Measurements from ENCODE around the gene ADARB2. TPM values are rescaled to one million over a fixed set of nuclear protein-coding genes. Genes with fewer than 3 reads are reported as not detected.

ADARB2 gene
- total RNA-seq, 1 donor from 2014 or later, result 38.7 TPM

GRCh38 chr10:1556496-1556895 is 180.8 kb downstream of the ADARB2 start:
- H3K27me3 Mint-ChIP-seq (ENCODE audit: unreplicated experiment), result peaks cover 13% of the 10 kb centered on the region
- TF ChIP-seq CTCF (IDR thresholded peaks at IDR 0.05), result no peak
- H3K27ac Mint-ChIP-seq (ENCODE audit: unreplicated experiment), result no peak overlapping the region
- peaks cover 4% of the 10 kb centered on the region for H3K4me1 Mint-ChIP-seq (ENCODE audit: unreplicated experiment)
- no peak for DNase-seq (ENCODE audit: extremely low spot score, unreplicated experiment)
- no peaks in the 10 kb centered on the region for H3K9me3 Mint-ChIP-seq (ENCODE audit: unreplicated experiment)
- H3K36me3 Mint-ChIP-seq (ENCODE audit: unreplicated experiment), result peaks cover 4% of the 10 kb centered on the region
- H3K4me3 Mint-ChIP-seq (ENCODE audit: unreplicated experiment), result no peak overlapping the region

DNA sequence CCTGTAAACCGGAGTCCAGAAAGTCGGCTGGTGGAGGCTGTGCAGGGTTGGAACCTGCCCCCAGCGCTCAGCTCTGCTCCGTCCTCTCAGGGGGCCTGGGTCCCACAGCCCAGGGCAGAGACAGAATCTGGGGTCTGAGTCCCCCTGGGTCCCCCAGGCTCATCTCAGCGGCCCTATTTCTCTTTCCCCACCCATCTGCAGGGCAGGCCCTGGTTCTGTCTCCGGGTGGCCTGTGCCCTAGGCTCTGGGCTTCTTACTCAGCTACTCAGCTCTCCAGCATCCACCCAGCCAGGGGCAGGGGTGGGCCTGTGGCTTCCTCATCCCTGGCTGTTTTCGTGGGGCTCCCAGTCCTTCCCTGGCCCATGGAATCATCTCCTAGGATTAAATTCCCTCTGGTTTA is 183.4 kb downstream of the ADARB2 start:
- no peak for DNase-seq (ENCODE audit: extremely low spot score, unreplicated experiment)
- Mint-ChIP-seq H3K27me3 (ENCODE audit: unreplicated experiment) (peaks cover 7% of the 10 kb centered on the region), H3K4me1 (ENCODE audit: unreplicated experiment) (peaks cover 4% of the 10 kb centered on the region), H3K36me3 (ENCODE audit: unreplicated experiment) (peaks cover 4% of the 10 kb centered on the region), H3K9me3 (ENCODE audit: unreplicated experiment) (no peaks in the 10 kb centered on the region), H3K4me3 (ENCODE audit: unreplicated experiment) (no peak overlapping the region), H3K27ac (ENCODE audit: unreplicated experiment) (no peak overlapping the region)
- no peak for TF ChIP-seq CTCF (IDR thresholded peaks at IDR 0.05)

DNA sequence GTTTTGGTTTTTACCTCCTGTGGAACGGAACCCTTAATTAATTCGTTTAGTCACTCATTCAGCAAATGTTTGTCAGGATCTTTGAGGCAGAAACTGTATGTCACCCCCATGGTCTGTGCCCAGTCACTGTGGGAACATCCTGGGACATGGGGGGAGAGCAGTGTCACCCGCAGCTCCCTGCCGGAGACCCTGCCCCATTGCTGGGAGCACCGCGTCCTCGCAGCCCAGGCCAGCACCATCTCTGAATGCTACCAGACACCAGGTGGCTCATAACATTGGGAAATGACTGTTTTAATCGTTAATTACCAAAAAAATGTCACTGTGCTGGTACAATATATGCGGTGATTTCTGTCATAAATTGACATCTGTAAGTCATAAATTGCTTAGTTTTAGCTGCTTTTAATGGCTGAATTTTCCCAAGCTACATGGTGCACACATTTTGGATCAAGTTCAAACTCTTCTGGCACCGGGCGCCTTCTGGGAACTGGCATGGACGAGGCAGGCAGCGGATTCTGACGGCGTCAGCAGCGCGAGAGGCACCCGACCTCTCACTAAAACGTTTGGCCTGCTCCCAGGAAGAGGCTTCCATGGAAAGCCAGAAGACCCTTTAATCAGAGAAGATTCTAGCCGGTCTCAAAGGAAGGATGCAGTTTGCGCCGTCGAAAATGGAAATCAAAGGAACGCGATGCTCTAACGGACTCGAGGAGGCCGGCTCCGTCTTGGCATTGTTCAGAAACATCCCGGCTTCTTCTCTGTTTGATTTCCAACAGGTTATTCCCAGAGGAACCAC is 184.2 kb downstream of the ADARB2 start:
- no peak overlapping the region for H3K4me3 Mint-ChIP-seq (ENCODE audit: unreplicated experiment)
- no peak for TF ChIP-seq CTCF (IDR thresholded peaks at IDR 0.05)
- peaks cover 7% of the 10 kb centered on the region for H3K27me3 Mint-ChIP-seq (ENCODE audit: unreplicated experiment)
- H3K9me3 Mint-ChIP-seq (ENCODE audit: unreplicated experiment), result no peaks in the 10 kb centered on the region
- H3K4me1 Mint-ChIP-seq (ENCODE audit: unreplicated experiment), result peaks cover 4% of the 10 kb centered on the region
- H3K27ac Mint-ChIP-seq (ENCODE audit: unreplicated experiment), result no peak overlapping the region
- H3K36me3 Mint-ChIP-seq (ENCODE audit: unreplicated experiment), result peaks cover 1% of the 10 kb centered on the region
- DNase-seq (ENCODE audit: extremely low spot score, unreplicated experiment), result no peak

DNA sequence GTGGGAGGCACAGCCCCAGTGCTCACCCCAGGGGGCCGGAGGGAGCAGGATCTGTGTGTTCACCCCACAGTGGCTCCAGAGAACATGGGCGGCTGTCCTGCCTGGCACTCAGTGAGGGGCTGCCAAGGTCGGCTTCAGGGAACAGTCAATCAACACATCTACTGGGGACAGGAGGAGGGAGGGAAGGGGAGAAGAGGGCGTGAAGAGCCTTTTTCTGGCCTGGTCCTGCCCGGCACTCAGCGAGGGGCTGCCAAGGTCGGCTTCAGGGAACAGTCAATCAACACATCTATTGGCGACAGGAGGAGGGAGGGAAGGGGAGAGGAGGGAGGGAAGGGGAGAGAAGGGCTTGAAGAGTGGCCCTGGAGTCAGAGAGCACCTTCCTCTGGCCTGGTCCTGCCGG is 184.9 kb downstream of the ADARB2 start:
- Mint-ChIP-seq H3K36me3 (ENCODE audit: unreplicated experiment) (peaks cover 1% of the 10 kb centered on the region), H3K27me3 (ENCODE audit: unreplicated experiment) (peaks cover 7% of the 10 kb centered on the region), H3K4me1 (ENCODE audit: unreplicated experiment) (peaks cover 4% of the 10 kb centered on the region), H3K27ac (ENCODE audit: unreplicated experiment) (no peak overlapping the region), H3K9me3 (ENCODE audit: unreplicated experiment) (no peaks in the 10 kb centered on the region), H3K4me3 (ENCODE audit: unreplicated experiment) (no peak overlapping the region)
- TF ChIP-seq CTCF (IDR thresholded peaks at IDR 0.05), result no peak
- no peak for DNase-seq (ENCODE audit: extremely low spot score, unreplicated experiment)

GRCh38 chr10:1551636-1552338 is 185.5 kb downstream of the ADARB2 start:
- Mint-ChIP-seq H3K27ac (ENCODE audit: unreplicated experiment) (no peak overlapping the region), H3K27me3 (ENCODE audit: unreplicated experiment) (peaks cover 7% of the 10 kb centered on the region), H3K4me3 (ENCODE audit: unreplicated experiment) (no peak overlapping the region), H3K9me3 (ENCODE audit: unreplicated experiment) (no peaks in the 10 kb centered on the region), H3K4me1 (ENCODE audit: unreplicated experiment) (peaks cover 4% of the 10 kb centered on the region), H3K36me3 (ENCODE audit: unreplicated experiment) (peaks cover 1% of the 10 kb centered on the region)
- TF ChIP-seq CTCF (IDR thresholded peaks at IDR 0.05), result no peak
- no peak for DNase-seq (ENCODE audit: extremely low spot score, unreplicated experiment)
